Measurements from ENCODE around the gene ADARB1. TPM values are rescaled to one million over a fixed set of nuclear protein-coding genes. Genes with fewer than 3 reads are reported as not detected.
A peak's percentile ranks its signal among the peaks of the same experiment; 100 is the strongest.

The ADARB1 gene
- total and polyA plus RNA-seq, 2 donors (not counting 1 experiment from before 2014, with no cell fraction given) = 17.1 to 33.3 TPM

DNA sequence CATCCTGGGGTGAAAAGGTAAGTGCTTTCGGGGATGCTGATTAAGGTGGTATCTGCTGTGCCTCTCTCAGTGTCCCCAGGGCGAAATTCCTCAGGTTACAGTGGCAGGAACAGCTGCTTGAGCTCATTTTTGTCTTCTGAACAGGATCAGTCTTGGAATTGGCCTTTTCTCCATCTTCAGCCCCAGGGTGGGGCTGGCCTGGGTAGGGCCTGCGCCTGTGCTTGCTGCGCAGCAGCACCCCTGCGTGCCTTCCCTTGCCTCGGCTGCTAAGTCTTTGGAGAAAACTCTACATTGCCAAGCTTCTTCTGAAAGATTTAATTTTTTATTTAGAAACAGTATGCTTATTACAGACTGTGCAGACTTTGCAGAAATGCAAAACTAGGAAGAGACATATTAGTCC, 41.7 kb downstream of the ADARB1 start:
- TF ChIP-seq, protein P1, sequence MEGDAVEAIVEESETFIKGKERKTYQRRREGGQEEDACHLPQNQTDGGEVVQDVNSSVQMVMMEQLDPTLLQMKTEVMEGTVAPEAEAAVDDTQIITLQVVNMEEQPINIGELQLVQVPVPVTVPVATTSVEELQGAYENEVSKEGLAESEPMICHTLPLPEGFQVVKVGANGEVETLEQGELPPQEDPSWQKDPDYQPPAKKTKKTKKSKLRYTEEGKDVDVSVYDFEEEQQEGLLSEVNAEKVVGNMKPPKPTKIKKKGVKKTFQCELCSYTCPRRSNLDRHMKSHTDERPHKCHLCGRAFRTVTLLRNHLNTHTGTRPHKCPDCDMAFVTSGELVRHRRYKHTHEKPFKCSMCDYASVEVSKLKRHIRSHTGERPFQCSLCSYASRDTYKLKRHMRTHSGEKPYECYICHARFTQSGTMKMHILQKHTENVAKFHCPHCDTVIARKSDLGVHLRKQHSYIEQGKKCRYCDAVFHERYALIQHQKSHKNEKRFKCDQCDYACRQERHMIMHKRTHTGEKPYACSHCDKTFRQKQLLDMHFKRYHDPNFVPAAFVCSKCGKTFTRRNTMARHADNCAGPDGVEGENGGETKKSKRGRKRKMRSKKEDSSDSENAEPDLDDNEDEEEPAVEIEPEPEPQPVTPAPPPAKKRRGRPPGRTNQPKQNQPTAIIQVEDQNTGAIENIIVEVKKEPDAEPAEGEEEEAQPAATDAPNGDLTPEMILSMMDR (IDR thresholded peaks at IDR 0.05) = no peak
- TF ChIP-seq EZH2 (IDR thresholded peaks at IDR 0.05; ENCODE audit: borderline replicate concordance, insufficient read depth, low read depth, low read length, poor library complexity, severe bottlenecking) = no peak

DNA sequence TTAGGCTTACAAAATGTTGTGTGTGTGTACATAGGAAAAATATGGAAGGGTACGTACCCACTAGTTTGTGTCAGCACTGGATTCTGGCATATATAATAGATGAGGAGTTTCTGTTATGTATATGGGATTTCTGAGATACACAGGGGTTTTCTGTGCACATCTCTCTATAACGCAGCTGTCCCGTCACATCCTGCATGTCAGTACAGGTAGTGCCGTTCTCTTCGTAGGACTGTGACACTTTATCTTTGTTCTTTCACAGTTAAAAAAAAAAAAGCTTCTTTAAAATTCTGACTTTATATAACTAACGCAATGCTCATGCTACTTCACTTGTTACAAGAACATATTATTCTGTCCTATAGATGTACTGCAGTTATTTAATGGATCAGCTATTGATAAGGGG, 42.9 kb downstream of the ADARB1 start:
- no peak overlapping the region for H2AFZ ChIP-seq (ENCODE audit: insufficient read depth, low read depth, low read length, poor library complexity, severe bottlenecking)
- H4K20me1 ChIP-seq (ENCODE audit: control insufficient read depth, insufficient read depth, low read length, poor library complexity, severe bottlenecking) = no peaks in the 10 kb centered on the region
- H3K9me3 ChIP-seq (ENCODE audit: control extremely low read depth in 1 of 3, control insufficient read depth in 2 of 3, insufficient read depth in 1 of 3, low read length in 2 of 3) = no peaks in the 10 kb centered on the region
- no peaks in the 10 kb centered on the region for H3K27me3 ChIP-seq (replicated peaks in 1 of 4; ENCODE audit: control extremely low read depth in 1 of 4, control insufficient read depth in 3 of 4, insufficient read depth in 4 of 4, low read length in 3 of 4)
- TF ChIP-seq, protein P1 (IDR thresholded peaks at IDR 0.05) = no peak
- TF ChIP-seq EZH2 (IDR thresholded peaks at IDR 0.05; ENCODE audit: borderline replicate concordance, insufficient read depth, low read depth, low read length, poor library complexity, severe bottlenecking) = no peak
- POLR2A ChIA-PET = interaction anchor here (0.6 kb wide), 1 partner anchor 196 kb away, joined by 3 read pairs; the partner anchor contains the start of gene ITGB2
- ATAC-seq (ENCODE audit: low read depth) (no peak), DNase-seq (no peak)
- CTCF ChIA-PET = interaction anchor here (0.5 to 6.9 kb wide), 7 partner anchors 11 to 167 kb away, joined by 3 to 66 read pairs (median 4); no protein-coding TSS in a partner anchor
- no peaks in the 10 kb centered on the region for H3K9me3 Mint-ChIP-seq (ENCODE audit: insufficient read depth)
- H3K4me3 Mint-ChIP-seq = no peak overlapping the region
- peaks cover 70 to 75% of the 10 kb centered on the region in 2 donors for H3K4me1 ChIP-seq (ENCODE audit: control insufficient read depth in 2 of 2, insufficient read depth in 2 of 2, low read length in 2 of 2)
- peak overlapping the region in 1 of 2 donors; percentile 29 for H3K27ac ChIP-seq (ENCODE audit: low read length in 2 of 2)
- no peak overlapping the region for H3K4me3 ChIP-seq (ENCODE audit: control extremely low read depth in 1 of 5, extremely low read depth in 1 of 5, insufficient read depth in 1 of 5, low read depth in 2 of 5, low read length in 4 of 5)
- H3K27me3 Mint-ChIP-seq = no peaks in the 10 kb centered on the region
- H3K27ac Mint-ChIP-seq = no peak overlapping the region
- peaks cover 83% of the 10 kb centered on the region for H3K4me1 Mint-ChIP-seq
- peaks cover 97% of the 10 kb centered on the region for H3K79me2 ChIP-seq (ENCODE audit: control insufficient read depth, insufficient read depth, low read length)
- H3K9ac ChIP-seq (ENCODE audit: low read length) = no peak overlapping the region
- H3K36me3 ChIP-seq (replicated peaks in 1 of 2; ENCODE audit: control extremely low read depth in 1 of 2, control insufficient read depth in 1 of 2, extremely low read depth in 1 of 2, insufficient read depth in 2 of 2, low read length in 1 of 2) = peaks cover 5 to 7% of the 10 kb centered on the region in 2 experiments
- intact Hi-C loops (cut with micrococcal nuclease) = no loop called here
- 100% methylated on average over 1 of the region's 6 CpGs for WGBS (ENCODE audit: insufficient coverage)
- no peak overlapping the region for H3K4me2 ChIP-seq (replicated peaks; ENCODE audit: low read depth, low read length, poor library complexity, severe bottlenecking)

More for the DNA sequence above, 41.7 kb downstream of the ADARB1 start:
- Mint-ChIP-seq H3K4me1 (peaks cover 84% of the 10 kb centered on the region), H3K27me3 (no peaks in the 10 kb centered on the region), H3K27ac (no peak overlapping the region), H3K4me3 (no peak overlapping the region), H3K9me3 (ENCODE audit: insufficient read depth) (no peaks in the 10 kb centered on the region)
- no peak overlapping the region for H2AFZ ChIP-seq (ENCODE audit: insufficient read depth, low read depth, low read length, poor library complexity, severe bottlenecking)
- ATAC-seq (ENCODE audit: low read depth) (no peak), DNase-seq (no peak)
- peak overlapping the region in 1 of 2 donors; percentile 0 for H3K27ac ChIP-seq (ENCODE audit: low read length in 2 of 2)
- no peaks in the 10 kb centered on the region for H3K9me3 ChIP-seq (ENCODE audit: control extremely low read depth in 1 of 3, control insufficient read depth in 2 of 3, insufficient read depth in 1 of 3, low read length in 2 of 3)
- ChIA-PET CTCF (interaction anchor here (0.6 to 3.3 kb wide), 6 partner anchors 11 to 316 kb away, joined by 3 to 50 read pairs (median 6); no protein-coding TSS in a partner anchor), POLR2A (no interaction called here)
- no peak overlapping the region for H3K4me3 ChIP-seq (ENCODE audit: control extremely low read depth in 1 of 5, extremely low read depth in 1 of 5, insufficient read depth in 1 of 5, low read depth in 2 of 5, low read length in 4 of 5)
- no peaks in the 10 kb centered on the region for H4K20me1 ChIP-seq (ENCODE audit: control insufficient read depth, insufficient read depth, low read length, poor library complexity, severe bottlenecking)
- H3K79me2 ChIP-seq (ENCODE audit: control insufficient read depth, insufficient read depth, low read length) = peaks cover 95% of the 10 kb centered on the region
- peaks cover 3 to 7% of the 10 kb centered on the region in 2 experiments for H3K36me3 ChIP-seq (replicated peaks in 1 of 2; ENCODE audit: control extremely low read depth in 1 of 2, control insufficient read depth in 1 of 2, extremely low read depth in 1 of 2, insufficient read depth in 2 of 2, low read length in 1 of 2)
- WGBS (ENCODE audit: insufficient coverage) = 100% methylated on average over 3 of the region's 6 CpGs
- H3K9ac ChIP-seq (ENCODE audit: low read length) = no peak overlapping the region
- peaks cover 70 to 75% of the 10 kb centered on the region in 2 donors for H3K4me1 ChIP-seq (ENCODE audit: control insufficient read depth in 2 of 2, insufficient read depth in 2 of 2, low read length in 2 of 2)
- intact Hi-C loops (cut with micrococcal nuclease) = no loop called here
- H3K27me3 ChIP-seq (replicated peaks in 1 of 4; ENCODE audit: control extremely low read depth in 1 of 4, control insufficient read depth in 3 of 4, insufficient read depth in 4 of 4, low read length in 3 of 4) = no peaks in the 10 kb centered on the region
- peak overlapping the region; percentile 56 for H3K4me2 ChIP-seq (replicated peaks; ENCODE audit: low read depth, low read length, poor library complexity, severe bottlenecking)

Measured in B cell (primary cell).